ENCODE data around the gene PTPN3.

The PTPN3 gene

DNA sequence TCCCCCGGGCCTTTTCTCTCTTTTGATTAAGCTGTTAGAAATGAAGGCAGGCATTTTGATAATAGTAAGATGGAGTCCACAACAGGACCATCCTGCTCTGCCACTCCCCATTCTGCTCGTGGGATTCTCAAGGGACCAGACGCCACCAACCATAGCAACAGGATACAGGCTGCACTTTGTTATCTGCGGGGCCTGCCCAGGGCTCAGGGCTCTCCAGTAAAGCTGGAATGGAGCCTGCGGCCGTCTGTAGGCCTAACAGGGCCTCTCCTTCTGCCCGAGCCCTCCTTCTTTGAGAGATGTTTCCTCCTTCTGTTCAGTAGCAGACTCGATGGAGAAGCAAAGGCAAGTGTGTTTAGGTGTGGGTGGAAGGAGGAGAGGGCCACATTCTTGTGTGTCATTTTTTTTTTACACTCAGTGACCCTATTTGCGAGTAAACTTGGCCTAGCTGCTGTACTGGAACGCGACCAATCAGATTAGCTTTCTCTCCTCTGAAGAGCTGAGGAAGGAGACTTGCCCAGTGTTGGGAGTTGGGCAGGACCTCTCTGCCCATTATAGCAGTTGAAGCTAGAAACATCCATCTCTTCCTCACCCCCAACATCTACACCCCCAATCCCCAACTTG lies 168.4 kb downstream of the PTPN3 start:
- DNase-seq = no peak

DNA sequence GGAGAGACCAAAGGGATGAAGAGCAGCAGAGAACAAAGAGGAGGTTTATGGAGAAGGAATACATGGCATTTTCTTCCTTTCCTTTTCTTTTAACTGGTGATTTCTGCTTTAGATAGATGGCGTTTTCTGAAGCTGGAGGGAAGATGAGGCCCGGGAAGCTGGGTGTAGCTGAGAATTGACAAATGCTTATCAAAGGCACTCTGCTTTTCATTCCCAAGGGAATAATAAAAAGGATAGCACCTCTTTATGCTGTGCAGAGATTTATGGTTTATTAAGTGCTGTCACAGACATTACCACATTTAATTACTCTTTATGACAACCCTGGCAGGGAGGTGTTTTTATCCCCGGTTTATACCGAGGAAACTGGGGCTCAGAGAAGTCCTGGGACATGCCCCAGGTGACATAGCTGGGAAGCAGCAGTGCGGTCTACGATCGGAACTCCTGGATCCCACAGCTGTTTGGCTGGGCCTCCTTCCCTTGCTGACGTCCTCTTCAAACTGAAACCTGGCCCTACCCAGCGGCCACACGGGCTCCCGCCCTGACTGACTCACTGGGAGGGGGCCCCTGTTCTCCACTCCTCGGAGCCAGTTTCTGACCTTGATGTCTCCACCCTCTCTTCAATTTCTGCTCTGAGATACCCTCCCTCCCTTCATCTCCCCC lies 169.0 kb downstream of the PTPN3 start:
- DNase-seq = no peak
